Spinal cord (tissue), 10 donors: ENCODE results near the gene POLR3E. TPM values are rescaled to one million over a fixed set of nuclear protein-coding genes. Genes with fewer than 3 reads are reported as not detected.
"Not testable (repeated sequence)": the region's sequence is repeated elsewhere in the genome, so short reads cannot be mapped to it uniquely, and the experiment has no call there.

Source experiments
- DNase-seq, 6 donors: peaks; one replicate each; pipeline versions ENCODE4 v3.0.0 to v3.0.0-alpha.2; 2013 to 2015; ENCODE audit warnings: low spot score in 6 of 6, low read depth in 4 of 6
- H3K27ac ChIP-seq: one replicate; pipeline ENCODE4 v1.5.1; 2013; ENCODE audit warnings: low read depth, low read length, control low read depth
- H3K27me3 ChIP-seq: one replicate; pipeline ENCODE4 v1.6.1; 2013; ENCODE audit warnings: low read length; ENCODE audit not compliant: control insufficient read depth, insufficient read depth
- H3K36me3 ChIP-seq: one replicate; pipeline ENCODE4 v1.6.1; 2013; ENCODE audit warnings: low read length; ENCODE audit not compliant: control insufficient read depth, insufficient read depth
- H3K4me1 ChIP-seq: one replicate; pipeline ENCODE4 v1.6.1; 2013; ENCODE audit warnings: low read length; ENCODE audit not compliant: control insufficient read depth, insufficient read depth
- H3K4me3 ChIP-seq: one replicate; pipeline ENCODE4 v1.5.1; 2013; ENCODE audit warnings: low read depth, low read length, control low read depth
- H3K9me3 ChIP-seq: one replicate; pipeline ENCODE4 v1.6.1; 2013; ENCODE audit warnings: low read length; ENCODE audit not compliant: control insufficient read depth, insufficient read depth
- WGBS: methylation state at CpG from one replicate; pipeline ENCODE4 v1.1.5; 2013; ENCODE audit warnings: missing lambda C conversion rate; ENCODE audit not compliant: insufficient coverage; 5-methylcytosine and 5-hydroxymethylcytosine counted together
- polyA plus RNA-seq, 2 donors: library from polyadenylated mRNA; unstranded; fragments of 120-200 nt; gene quantifications; one replicate each; pipeline ENCODE4 v1.2.1, GENCODE V29; 2013; ENCODE audit not compliant: insufficient read length in 2 of 2
- total RNA-seq, 2 donors: library from RNA; depleted of rRNA in 1 of 2; stranded (reverse); fragments of 120-200 nt in 1 of 2; fragments of >200 nt in 1 of 2; gene quantifications; one replicate each; pipeline versions ENCODE4 v1.2.3 to v1.2.4, GENCODE V29; 2013 to 2014
- donor health status: healthy.

The POLR3E gene
- total and polyA plus RNA-seq, 4 donors, result 21.9 to 58.9 (median 46.5) TPM

DNA sequence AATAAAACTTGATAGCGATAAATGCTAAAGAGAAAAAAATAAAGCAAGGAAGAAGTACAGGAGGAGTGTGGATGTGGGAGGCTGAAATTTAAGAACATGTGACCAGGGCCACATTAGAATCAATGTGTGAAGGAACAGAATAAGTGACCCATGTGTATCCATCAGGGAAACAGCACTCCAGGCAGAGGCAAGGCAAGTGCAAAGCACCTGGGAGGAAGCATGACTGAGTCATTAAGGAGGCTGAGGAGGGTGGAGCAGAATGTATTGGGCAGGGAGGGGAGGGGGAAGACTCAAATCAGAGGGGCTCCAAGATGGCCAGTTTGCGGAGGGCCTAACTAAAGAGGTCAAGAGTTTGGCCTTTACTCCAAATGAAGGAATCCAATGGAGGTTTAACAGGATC is 69.2 kb downstream of the POLR3E start:
- H3K27ac ChIP-seq, result no peak overlapping the region
- no peaks in the 10 kb centered on the region for H3K9me3 ChIP-seq
- H3K4me1 ChIP-seq, result no peaks in the 10 kb centered on the region
- no peaks in the 10 kb centered on the region for H3K36me3 ChIP-seq
- 100% methylated on average over 2 of the region's 2 CpGs for whole genome bisulfite sequencing
- no peak for DNase-seq
- no peak overlapping the region for H3K4me3 ChIP-seq
- H3K27me3 ChIP-seq, result no peaks in the 10 kb centered on the region

DNA sequence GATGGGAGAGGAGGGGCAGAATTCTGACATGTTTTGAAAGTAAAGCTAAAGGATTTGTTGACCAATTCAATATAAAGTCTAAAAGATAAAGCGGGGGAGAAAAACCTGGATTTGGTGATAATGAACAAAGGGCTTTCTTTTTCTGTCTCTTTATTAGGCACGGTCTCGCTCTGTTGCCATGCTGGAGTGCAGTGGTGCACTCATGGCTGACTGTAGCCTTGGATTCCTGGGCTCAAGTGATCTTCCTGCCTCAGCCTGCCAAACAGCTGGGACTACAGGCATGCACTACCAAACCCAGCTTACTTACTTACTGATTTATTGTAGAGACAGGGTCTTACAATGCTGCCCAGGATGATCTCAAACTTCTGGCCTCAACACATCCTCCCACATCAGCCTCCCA is 69.7 kb downstream of the POLR3E start:
- Histone ChIP-seq H3K27me3 (no peaks in the 10 kb centered on the region), H3K9me3 (no peaks in the 10 kb centered on the region), H3K4me1 (no peaks in the 10 kb centered on the region), H3K4me3 (no peak overlapping the region), H3K27ac (no peak overlapping the region), H3K36me3 (no peaks in the 10 kb centered on the region)
- 75% methylated on average over 2 of the region's 3 CpGs for WGBS
- no peak for DNase-seq

DNA sequence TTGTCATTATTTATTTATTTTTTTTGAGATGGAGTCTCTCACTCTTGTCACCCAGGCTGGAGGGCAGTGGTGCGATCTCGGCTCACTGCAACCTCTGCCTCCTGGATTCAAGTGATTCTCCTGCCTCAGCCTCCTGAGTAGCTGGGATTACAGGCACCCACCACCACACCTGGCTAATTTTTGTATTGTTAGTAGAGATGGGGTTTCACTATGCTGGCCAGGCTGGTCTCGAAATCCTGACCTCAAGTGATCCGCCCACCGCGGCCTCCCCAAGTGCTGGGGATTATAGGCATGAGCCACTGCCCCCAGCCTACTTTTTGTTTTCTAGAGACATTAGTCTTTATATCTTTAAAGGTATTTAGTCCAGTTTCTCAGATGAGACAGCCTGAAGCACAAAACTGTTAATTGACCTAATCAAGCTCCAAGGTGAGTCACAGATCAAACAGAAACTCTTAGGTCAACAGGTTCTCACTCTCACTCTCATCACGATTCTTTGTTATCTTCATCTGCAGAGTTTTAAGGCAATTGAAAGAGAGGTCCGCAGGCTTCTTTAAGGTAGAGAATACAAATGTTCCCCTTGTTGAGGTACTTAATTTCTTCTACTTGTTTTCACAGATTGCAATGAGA is 71.1 kb downstream of the POLR3E start:
- H3K36me3 ChIP-seq, H3K4me1 ChIP-seq, H3K9me3 ChIP-seq, H3K4me3 ChIP-seq, H3K27ac ChIP-seq, H3K27me3 ChIP-seq, DNase-seq: not testable (repeated sequence)
- 100% methylated on average over 2 of the region's 8 CpGs for WGBS

DNA sequence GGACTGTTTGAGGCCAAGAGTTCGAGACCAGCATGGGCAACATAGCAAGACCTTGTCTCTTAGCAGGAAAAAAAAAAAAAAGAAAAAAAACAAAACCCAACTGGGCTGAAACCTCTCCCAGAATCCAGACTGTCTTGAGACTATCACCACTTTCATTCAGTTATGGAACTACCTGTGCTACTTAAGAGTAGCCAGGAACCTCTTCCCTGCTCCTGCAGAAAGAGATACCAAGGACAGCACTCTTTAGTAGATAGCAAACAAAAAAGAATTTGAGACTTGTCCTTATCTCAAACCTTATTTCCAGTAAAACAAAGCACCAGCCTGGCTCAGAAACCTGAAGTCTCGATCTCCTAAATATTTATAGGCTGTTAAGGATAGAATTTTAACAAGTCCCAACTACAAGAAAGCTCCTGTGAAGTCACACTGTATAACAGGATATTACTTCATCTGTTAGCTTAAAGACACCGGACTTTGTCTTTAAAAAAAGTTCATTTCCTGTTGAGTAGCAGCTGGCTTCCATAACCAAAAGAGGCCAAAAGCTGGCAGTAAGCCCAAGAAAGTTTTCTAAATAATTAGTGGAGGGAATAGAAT is 72.1 kb downstream of the POLR3E start:
- no peaks in the 10 kb centered on the region for H3K9me3 ChIP-seq
- no peak overlapping the region for H3K27ac ChIP-seq
- H3K4me3 ChIP-seq, result no peak overlapping the region
- H3K4me1 ChIP-seq, result peaks cover 5% of the 10 kb centered on the region
- H3K27me3 ChIP-seq, result no peaks in the 10 kb centered on the region
- no peaks in the 10 kb centered on the region for H3K36me3 ChIP-seq
- 100% methylated on average over 1 of the region's 3 CpGs for WGBS
- no peak for DNase-seq

DNA sequence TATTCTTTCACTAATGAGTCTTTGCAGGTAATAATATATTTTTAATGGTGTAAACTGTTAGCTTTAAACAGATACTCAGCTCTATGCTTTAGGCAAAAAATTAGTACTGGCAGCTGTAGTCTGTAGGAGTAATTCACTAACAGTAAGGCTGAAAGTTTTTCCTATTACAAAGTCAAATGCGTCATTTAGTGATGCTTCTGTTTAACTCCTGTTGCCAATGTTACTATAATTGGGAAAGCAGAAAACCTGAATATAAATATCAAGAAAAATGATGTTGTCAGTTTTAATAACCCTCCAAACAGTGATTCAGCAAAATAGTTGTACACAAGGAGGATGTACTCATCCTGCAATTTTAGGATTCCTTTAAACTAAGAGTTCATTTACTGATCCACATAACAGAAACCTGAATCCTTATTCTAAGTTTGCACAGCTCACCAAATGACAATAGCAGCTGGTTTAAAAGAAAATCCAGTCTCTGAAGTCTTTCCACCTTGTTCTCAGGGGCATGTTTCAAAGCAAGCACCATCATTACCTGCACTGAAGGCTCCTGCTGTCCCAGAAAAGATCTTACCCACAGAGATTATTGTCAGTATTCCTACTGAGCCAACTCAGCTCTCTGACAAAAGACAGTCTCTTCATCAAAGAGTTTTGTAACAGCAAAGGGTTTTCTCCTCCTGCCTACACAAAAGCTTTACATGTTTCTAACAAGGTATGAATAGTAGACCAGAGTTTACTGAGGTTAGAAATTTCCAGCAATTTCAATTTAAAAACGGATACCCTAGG is 73.0 kb downstream of the POLR3E start:
- no peaks in the 10 kb centered on the region for H3K27me3 ChIP-seq
- H3K4me3 ChIP-seq, result no peak overlapping the region
- no CpG with 5 or more reads among the region's 2 CpGs for WGBS
- H3K4me1 ChIP-seq, result peaks cover 7% of the 10 kb centered on the region
- H3K36me3 ChIP-seq, result no peaks in the 10 kb centered on the region
- no peak for DNase-seq
- H3K9me3 ChIP-seq, result no peaks in the 10 kb centered on the region
- H3K27ac ChIP-seq, result no peak overlapping the region

DNA sequence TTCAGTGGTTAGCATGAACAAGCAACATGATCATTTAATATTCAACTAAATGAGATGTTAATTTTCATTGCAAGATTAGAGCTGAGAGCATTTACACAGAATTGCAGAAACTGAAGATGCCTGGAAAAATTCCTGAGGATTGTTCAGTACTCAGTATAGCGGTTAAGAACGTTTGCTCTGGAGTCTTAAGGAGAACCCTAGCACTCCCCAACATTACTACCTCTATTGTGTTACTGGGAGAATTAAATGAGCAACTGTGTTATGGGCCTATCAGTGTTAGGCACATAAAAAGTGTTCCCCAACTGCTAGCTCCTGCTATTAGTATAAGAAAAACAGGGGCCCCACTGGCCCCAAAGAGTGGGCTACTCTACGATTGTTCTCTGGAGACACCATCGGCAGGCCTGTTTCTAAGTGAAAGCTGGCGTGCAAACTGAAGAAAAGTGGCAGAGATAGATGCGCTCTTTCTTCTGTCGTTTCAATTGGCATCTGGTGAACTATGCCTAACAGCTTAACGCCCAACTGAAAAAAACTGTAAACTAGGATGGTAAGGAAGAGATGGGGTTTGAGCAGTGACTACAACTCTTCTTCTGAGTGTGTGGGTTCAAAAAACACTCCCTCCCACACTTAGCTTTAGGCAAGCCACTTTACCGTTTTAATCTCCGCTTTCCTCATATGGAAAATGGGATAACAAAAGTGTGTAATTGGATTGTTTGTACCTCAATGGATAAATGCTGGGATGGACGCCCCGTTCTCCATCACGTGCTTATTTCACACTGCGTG is 75.9 kb downstream of the POLR3E start:
- DNase-seq, result no peak
- Histone ChIP-seq H3K36me3 (no peaks in the 10 kb centered on the region), H3K4me3 (peak overlapping the region; percentile 92), H3K4me1 (peaks cover 9% of the 10 kb centered on the region), H3K27ac (no peak overlapping the region), H3K27me3 (no peaks in the 10 kb centered on the region), H3K9me3 (no peaks in the 10 kb centered on the region)
- WGBS, result 25% methylated on average over 8 of the region's 14 CpGs

DNA sequence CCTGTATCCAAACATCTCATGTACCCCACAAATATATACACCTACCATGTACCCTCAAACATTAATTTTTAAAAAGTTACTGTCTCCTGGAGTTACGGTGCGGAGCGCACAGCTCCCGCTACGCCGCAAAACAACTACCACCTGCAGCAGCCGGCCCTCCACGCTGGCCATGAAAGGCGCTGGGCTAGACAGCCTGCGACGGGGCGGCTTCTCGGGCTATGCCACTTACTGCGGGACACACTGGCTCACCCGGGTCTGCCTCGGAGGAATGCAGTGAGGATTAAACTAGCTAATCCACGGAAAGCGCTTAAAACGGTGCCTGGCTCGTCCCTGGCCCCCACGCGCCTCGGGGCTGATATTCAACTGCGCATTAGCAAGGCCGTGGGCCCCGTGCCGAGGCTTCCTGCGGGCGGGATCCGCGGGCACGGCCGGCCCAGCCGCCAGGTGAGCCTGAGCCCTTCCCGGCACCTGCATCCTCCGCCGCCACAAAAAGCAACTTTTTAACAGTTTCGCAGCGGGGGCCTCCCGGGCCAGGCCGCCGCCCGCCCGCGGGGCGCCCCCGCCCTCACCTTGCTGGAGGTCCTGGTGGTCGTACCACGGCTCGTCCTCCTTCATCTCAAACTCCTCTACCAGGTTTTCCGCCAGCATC is 76.6 kb downstream of the POLR3E start:
- H3K4me1 ChIP-seq, result peaks cover 9% of the 10 kb centered on the region
- H3K27ac ChIP-seq, result no peak overlapping the region
- no peaks in the 10 kb centered on the region for H3K27me3 ChIP-seq
- H3K36me3 ChIP-seq, result no peaks in the 10 kb centered on the region
- no peaks in the 10 kb centered on the region for H3K9me3 ChIP-seq
- under 1% methylated on average over 51 of the region's 51 CpGs for WGBS
- H3K4me3 ChIP-seq, result peak overlapping the region; percentile 92
- DNase-seq, result peak in 3 of 6 donors; percentile 15 to 52 (median 37)

DNA sequence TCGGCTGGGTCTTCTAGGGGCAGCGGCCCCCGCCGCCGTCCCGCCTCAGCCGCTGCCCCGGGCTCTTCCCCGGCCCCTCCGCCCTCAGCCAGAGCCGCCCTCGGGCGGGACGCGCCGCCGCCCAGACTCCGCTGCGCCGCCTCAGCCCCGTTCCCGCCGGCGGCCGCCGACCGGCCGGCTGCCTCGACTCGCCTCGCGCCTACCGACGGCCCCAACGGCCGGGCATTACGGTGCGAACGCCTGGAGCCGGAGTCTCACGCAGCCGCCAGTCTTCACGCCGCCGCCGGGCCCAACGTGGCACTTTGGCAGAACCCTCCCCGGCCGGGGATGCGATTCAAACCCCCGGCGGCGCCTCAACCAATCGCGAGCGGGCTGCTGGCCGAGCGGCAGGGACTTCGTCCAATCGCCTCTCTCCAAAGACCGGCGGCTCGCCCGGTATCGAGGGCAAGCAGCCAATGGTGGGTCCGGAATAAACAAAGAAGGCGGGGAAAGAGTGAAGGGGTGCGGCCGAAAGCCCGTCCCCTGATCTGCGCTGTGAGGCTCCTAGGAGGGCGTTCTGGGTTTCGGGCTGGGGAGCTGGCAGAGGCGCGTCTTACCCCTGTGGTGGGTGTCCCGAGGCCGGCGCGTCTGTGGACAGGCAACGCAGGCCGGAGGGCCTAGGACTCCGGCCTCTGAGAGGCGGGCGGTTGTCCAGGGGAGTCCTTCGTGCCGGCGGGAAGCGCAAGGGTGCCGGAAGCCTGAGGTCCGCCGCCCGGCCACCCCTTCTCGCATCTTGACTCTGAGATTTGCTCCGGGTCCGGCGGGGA is 77.3 kb downstream of the POLR3E start, which contains the start of gene CDR2:
CDR2 (minus strand) TSS at position 309 of the 806 bp plus-strand sequence. CDS start 310 bp downstream, outside the sequence.
- H3K27ac ChIP-seq, result peak within 1 kb of the TSS; percentile 61
- H3K9me3 ChIP-seq, result no peaks in the 10 kb centered on the region
- no peaks in the 10 kb centered on the region for H3K27me3 ChIP-seq
- H3K4me1 ChIP-seq, result peaks cover 9% of the 10 kb centered on the region
- DNase-seq, result peak; percentile 89 to 99 (median 96)
- no peaks in the 10 kb centered on the region for H3K36me3 ChIP-seq
- peak within 1 kb of the TSS; percentile 92 for H3K4me3 ChIP-seq
- WGBS, result under 1% methylated on average over 96 of the region's 96 CpGs
